ENCODE results near the gene SLC5A11.

The SLC5A11 gene

DNA sequence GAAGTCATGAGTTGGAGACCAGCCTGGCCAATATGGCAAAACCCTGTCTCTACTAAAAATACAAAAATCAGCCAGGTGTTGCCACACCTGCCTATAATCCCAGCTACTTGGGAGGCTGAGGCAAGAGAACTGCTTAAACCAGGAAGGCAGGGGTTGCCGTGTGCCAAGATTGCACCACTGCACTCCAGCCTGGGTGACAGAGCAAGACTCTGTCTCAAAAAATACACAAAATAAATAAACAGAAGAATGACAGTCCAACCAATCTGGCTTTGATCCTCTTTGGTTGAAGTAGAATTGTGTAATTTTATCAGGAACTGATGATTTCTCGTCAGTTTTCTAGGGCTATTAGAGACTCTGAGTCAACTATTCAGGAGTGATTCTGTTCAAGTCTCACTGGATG is 79.4 kb downstream of the SLC5A11 start:
- DNase-seq = no peak

DNA sequence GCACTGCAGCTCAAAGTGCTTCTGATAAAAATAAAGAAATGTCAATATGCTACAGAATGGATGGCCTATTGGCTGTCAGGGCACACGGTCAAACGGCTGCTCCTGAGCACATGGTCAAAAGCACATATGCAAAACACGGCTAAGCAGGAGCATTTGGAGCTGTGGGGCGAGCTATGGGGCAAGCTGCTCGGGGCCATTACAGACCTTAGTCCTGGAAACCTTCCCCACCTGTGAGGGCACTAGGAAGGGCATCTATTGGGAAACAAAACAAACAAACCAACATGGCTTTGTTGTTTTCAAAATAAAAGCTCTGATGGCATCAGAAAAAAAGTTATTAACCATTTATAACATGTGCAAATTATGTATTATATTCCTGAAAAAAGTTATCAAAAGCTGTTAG is 83.6 kb downstream of the SLC5A11 start:
- no peak for DNase-seq

DNA sequence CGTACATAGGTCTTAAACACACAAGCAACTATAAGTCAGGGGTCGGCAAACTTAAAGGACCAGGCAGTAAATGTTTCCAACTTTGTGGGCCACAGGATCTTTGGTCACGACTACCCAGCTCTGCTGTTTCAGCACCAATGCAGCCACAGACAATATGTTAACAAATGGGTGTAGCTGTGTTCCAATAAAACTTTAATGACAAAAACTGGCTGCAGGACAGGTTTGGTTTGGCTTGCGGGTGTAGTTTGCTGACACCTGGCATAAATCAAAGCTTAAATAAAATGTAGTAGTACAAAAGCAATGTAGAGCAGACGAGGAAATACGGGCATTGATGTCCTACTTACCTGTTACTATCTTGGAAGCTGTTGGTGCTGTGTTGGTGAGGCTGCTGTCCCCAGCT is 84.7 kb downstream of the SLC5A11 start:
- DNase-seq = no peak

DNA sequence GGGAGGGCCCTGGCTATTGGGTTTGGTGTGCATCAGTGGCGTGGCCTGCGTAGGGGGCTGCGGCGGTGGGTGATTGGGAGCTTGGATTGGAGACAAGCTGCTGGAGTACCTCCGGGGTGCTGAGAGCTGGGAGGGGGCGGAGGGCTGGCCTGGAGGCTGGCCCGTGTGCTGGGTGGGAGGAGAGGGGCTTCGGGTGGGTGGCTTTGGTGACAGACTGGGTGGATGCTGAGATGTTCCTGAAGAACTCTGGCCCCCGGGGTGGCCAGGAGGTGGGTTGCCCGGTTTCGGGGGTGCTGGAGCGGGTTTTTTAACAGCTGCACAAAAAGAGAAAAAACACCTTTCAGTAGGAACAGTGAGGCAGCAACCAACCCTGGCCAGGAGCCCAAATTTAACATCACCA is 85.3 kb downstream of the SLC5A11 start:
- DNase-seq = no peak

DNA sequence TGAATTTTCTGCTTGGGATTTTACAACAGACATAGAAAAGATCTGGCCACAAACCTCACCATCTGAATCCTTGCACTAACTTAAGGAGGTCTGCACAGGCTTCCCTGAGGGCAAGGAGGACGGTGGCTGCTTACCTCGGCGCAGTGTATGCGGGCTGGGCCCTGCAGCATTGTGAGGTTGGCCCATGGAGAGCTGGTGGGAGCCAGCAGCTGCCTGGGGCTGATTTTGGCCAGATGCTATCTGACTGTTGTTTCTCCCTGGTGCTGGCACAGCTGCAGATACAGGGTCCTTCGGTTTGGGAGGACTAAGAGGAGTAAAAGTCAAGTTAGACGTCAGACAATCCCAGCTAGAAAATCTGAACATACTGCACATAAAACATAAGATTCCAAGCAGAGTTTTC is 89.6 kb downstream of the SLC5A11 start:
- DNase-seq = no peak

DNA sequence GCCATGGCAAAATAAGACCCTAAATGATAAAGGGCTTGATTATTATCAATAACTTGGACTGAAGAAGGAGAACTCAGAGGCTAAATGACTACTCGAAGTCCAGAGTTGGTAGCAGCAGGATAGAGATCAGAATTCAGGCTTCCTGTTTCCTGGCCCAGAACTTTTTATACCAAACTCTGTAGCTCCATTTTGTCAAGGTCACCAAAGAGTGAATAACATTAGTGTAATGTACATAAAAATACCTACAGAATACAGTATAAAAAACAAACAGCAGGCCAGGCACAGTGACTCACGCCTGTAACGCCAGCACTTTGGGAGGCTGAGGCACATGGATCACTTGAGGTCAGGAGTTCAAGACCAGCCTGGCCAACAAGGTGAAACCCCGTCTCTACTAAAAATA is 90.4 kb downstream of the SLC5A11 start:
- DNase-seq = no peak

DNA sequence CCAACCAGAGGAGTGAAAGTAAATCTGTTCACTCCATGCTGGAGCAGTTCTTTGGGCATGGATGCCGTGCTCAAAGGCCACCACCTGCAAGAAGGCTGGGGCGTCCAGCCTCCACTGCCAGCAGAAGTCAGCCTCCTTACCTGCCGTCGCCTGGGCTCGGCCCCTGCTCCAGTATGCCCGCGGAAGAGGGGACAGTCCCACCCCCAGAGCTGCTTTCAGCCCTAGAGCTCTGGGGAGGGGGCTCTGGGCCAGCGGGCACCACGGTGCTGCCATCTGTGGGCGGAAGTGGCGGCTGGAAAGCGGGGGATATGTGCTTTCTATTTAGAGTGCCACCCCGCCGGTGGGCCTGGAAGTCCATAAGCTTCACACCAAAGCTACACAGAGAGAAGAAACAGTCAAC is 93.5 kb downstream of the SLC5A11 start:
- DNase-seq = no peak

DNA sequence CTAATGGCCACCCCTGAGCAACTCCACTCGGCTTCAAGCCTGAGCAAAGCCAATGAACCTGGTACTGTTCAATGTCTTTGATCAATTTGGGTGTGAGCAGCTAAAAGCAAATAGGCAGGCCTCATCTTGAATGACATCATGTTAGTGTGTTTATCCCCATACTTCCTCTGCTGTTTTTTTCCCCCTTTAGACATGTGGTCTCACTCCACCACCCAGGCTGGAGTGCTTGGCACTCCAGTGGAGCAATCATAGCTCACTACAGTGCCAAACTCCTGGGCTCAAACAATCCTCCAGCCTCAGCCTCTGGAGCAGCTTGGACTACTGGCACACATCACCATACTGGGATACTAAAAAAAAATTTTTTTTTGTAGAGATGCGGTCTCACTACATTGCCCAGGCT is 94.0 kb downstream of the SLC5A11 start:
- no peak for DNase-seq

DNA sequence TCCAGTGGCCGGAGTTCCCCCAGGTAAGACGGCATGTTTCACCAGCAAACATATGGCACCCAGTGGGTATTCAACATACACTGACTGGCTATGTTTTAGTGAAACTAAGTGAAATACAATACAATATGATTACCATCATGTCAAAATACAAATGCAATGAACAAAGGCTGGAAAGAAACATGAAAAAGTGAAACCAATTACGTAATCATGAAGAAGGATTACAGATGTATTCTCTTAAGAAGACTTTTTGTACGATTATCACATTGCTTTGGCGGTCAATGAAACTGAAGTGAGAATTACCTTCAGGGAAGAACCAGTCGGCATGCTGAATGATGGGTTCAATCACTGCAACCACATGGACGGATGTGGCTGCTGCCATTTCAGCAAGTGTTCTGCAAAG is 97.7 kb downstream of the SLC5A11 start:
- DNase-seq = no peak

DNA sequence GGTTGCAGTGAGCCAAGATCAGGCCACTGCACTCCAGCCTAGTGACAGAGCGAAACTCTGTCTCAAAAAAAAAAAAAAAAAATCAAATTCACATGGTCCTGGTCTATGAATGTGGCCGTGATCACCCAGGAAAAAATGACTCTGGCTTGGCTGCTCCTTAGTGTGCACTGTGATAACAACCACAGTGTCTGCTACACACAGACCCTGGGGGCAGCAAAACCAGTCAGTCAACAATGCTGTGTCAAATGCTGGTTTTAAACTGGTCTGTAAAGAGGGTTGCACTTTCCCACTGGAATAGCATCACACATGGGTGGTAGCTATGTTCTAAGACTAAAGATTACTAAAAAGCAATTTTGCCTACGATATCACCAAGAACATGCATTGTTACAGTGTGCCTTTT is 98.4 kb downstream of the SLC5A11 start:
- no peak for DNase-seq

DNA sequence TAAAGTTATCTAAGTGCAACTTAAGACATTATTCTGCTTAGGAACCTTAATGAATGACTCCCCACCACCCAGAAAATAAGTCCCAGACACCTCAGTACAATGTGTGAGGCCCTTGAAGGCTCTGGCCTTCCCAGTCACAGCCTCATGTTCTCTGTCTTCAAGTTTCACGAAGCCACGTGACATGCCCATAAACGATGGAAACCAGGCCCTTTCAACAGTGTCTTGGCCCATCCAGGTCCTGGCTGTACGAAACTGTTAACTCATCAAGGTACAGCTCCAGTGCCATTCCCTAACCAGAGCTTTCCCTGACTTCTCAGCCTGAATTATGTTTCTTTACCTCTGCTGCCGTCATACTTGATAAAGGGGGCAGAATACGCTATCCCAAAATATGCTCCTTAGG is 100.4 kb downstream of the SLC5A11 start:
- no peak for DNase-seq

DNA sequence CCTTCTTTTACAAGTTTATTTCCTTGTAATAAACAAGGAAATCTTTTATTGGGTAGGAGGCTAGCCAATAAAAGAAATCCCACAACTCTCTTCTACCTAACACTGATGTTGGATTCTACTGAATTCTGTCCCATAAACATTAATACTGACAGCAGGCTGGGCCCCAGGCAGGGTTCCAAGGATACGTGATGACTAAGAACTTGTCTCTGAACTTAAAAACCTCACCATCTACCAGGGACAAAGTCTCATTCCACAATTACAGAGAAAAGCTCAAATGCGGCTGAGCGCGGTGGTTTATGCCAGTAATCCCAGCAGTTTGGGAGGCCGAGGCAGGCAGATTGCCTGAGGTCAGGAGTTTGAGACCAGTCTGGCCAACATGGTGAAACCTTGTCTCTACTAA is 104.5 kb downstream of the SLC5A11 start:
- peak; percentile 66 for DNase-seq

DNA sequence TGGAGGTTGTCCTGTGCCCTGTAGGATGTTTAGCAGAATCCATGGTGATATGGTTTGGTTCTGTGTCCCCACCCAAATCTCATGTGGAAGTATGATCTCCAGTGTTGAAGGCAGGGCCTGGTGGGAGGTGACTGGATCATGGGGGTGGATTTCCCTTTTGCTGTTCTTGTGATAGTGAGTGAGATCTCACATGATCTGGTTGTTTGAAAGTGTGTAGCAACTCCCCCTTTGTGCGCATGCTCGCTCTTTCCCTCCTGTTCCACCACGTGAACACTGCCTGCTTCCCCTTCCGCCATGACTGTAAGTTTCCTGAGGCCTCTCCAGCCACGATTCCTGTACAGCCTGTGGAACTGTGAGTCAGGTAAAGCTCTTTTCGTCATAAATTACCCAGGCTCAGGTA is 107.5 kb downstream of the SLC5A11 start:
- no peak for DNase-seq

DNA sequence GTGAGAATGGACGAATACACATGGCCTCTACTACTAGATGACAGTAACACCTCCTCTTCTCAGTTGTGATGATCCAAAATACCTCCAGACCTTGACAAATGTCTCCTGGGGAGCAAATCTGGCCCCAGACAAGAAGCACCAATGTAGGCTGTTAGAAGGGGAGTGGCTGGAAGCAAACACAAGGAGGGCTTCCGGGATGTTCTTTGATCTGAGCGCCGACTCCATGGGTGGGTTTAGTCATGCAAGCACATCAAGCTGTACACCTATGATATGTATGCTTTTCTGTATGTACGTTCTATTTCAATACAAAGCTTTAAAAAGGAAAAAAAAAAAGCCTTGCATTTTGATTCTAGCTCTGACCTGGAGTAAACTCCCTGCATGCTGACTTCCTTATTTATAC is 108.0 kb downstream of the SLC5A11 start:
- DNase-seq = no peak

DNA sequence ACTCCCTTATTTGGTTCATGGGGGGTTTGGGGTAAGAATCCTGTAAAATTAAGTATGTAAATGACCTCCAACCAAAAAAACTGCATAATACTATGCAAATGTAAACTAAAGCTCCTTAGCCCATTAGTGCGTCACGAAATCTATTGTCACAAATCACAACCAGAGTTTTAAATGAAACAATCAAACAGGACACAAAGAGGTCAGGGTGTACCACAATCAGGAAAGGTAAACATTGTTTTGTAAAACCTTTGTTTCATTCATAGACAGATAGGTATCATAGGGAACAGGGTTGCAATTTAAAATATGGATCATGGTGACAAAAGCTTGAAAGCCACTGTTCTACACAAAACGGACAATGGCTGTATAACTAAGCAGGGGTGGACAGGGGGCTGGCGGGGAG is 108.4 kb downstream of the SLC5A11 start:
- DNase-seq = no peak

DNA sequence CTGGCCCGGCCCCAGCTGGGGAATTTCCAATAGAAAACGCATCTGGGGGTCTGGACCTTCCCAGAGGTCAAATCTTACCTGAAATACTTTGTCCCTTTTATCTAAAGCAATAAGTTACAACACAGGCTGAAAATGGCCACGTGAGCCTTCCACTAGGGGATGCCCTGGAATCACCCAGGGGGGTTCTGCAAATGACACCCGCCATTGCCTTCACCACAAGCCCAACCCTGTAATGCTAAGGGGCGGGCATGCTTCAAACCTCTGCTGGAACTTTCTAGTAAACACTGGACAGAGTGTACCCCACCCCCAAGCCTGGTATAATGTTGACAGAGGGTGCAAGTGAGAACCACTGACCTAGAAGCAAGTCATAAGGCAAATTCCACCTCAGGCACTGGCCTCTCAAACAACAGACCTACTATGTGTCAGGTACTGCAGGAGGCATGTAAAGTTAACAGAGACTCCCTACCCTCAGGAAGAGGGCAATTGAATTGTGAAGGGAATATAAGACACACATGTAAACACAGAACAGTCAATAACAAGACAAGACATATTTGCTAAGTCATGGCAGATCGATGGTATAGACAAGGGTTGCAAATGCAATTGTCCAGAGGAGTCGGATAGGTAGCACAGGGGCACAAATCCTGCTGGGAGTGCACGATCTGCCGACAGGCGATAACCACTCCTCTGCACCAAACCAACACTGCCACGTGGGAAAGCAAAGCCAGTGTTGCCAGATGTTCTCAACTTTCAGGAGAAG is 110.4 kb downstream of the SLC5A11 start:
- no peak for DNase-seq

DNA sequence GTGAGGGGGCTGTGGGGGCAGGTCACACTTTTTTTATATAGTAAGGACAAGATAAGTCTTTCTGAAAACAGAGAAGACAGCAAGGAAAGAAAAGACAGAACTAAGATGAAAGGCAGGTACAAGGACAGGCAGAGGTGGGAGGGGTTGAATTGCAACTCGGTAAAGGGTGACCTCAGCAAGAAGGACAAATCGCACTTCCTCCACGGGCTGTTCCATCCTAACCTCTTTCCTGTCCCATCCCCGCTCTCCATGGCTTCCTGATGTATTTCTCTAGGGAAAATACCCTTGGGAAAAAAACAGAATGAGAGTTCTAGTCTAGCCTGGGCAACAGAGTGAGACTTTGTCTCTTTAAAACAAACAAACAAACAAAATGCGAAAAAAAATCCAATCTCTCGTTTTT is 112.1 kb downstream of the SLC5A11 start:
- no peak for DNase-seq

All from EL (cell line).